ENCODE results near the gene TESK1.

DNA sequence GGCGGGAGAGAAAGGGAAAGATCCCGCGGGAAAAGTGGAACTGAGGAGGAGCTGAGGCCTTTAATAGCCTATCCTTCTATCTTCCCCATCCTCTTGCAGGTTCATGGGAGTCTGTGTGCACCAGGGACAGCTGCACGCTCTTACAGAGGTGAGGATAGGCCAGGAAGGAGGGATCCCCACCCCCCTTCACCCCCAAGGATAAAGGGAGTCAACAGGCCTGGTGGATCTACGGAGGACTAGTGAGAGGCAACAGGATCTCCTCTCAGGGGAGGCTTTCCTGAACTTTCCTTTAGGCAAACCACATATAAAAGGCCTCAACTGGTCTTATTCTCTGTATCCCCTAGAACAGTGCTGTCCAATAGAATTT is 1.1 kb downstream of the TESK1 start:
- no peak for TF ChIP-seq POLR2A (IDR thresholded peaks at IDR 0.05)
- TF ChIP-seq POLR2AphosphoS5 (IDR thresholded peaks at IDR 0.05) = no peak

Data from upper lobe of left lung (tissue), 4 donors.